Peyer's patch (tissue), 4 donors: Measurements from ENCODE around the gene LGSN.

Experiments
- CTCF ChIP-seq, 6 experiments: fragments of 450-650 bp in 4 of 6; fragments of 200-600 bp in 2 of 6; sonication (generic) in 1 of 6; IDR thresholded peaks; one replicate each; pipeline ENCODE4 v1.5.1; 2017 to 2019; ENCODE audit warnings: antibody characterized with exemption in 6 of 6, mild to moderate bottlenecking in 3 of 6, moderate library complexity in 1 of 6
- POLR2A ChIP-seq, 2 donors: fragments of 450-650 bp; IDR thresholded peaks; one replicate each; pipeline ENCODE4 v1.5.1; 2017; ENCODE audit warnings: antibody characterized with exemption in 2 of 2, mild to moderate bottlenecking in 2 of 2, moderate library complexity in 2 of 2

- TF ChIP-seq CTCF (IDR thresholded peaks at IDR 0.05), result no peak
- no peak for TF ChIP-seq POLR2A (IDR thresholded peaks at IDR 0.05)
Observed at GRCh38 chr6:63316113-63316512, 3.7 kb downstream of the LGSN start.
